HG03139 (cell line): ENCODE measurements around the gene RNF152.

Experiments
- ATAC-seq: cut with Tn5 transposase; IDR thresholded peaks from one replicate; pipeline ENCODE4 v1.9.1; 2021; ENCODE audit not compliant: unreplicated experiment

RNF152 gene

GRCh38 chr18:61855449-61856378 is 37.1 kb downstream of the RNF152 start:
- no peak for ATAC-seq

- no peak for ATAC-seq
Observed at GRCh38 chr18:61854578-61855448, 38.0 kb downstream of the RNF152 start.

- no peak for ATAC-seq
Observed at GRCh38 chr18:61853855-61854254, 39.0 kb downstream of the RNF152 start.

- ATAC-seq, result no peak
Observed at GRCh38 chr18:61852496-61852895, 40.3 kb downstream of the RNF152 start.

- no peak for ATAC-seq
Observed at GRCh38 chr18:61851940-61852451, 40.8 kb downstream of the RNF152 start.

- no peak for ATAC-seq
Observed at GRCh38 chr18:61851279-61851678, 41.5 kb downstream of the RNF152 start.

GRCh38 chr18:61850756-61851155 is 42.1 kb downstream of the RNF152 start:
- no peak for ATAC-seq

GRCh38 chr18:61847164-61847791 is 45.5 kb downstream of the RNF152 start:
- ATAC-seq, result no peak

- no peak for ATAC-seq
Observed at GRCh38 chr18:61845197-61845596, 47.6 kb downstream of the RNF152 start.

GRCh38 chr18:61844726-61845125 is 48.1 kb downstream of the RNF152 start:
- ATAC-seq, result no peak

- no peak for ATAC-seq
Observed at GRCh38 chr18:61842146-61842545, 50.7 kb downstream of the RNF152 start.

GRCh38 chr18:61841706-61842105 is 51.1 kb downstream of the RNF152 start:
- no peak for ATAC-seq

GRCh38 chr18:61840324-61840723 is 52.5 kb downstream of the RNF152 start:
- no peak for ATAC-seq

GRCh38 chr18:61838521-61838920 is 54.3 kb downstream of the RNF152 start:
- no peak for ATAC-seq

GRCh38 chr18:61833978-61834377 is 58.8 kb downstream of the RNF152 start:
- ATAC-seq, result no peak

GRCh38 chr18:61833387-61833786 is 59.4 kb downstream of the RNF152 start:
- no peak for ATAC-seq

GRCh38 chr18:61832858-61833257 is 59.9 kb downstream of the RNF152 start:
- no peak for ATAC-seq

- no peak for ATAC-seq
Observed at GRCh38 chr18:61831071-61831470, 61.7 kb downstream of the RNF152 start.

GRCh38 chr18:61829108-61829507 is 63.7 kb downstream of the RNF152 start:
- no peak for ATAC-seq

GRCh38 chr18:61827591-61827990 is 65.2 kb downstream of the RNF152 start:
- ATAC-seq, result no peak

- no peak for ATAC-seq
Observed at GRCh38 chr18:61825386-61825785, 67.4 kb downstream of the RNF152 start.
